Gastroesophageal sphincter (tissue), 4 donors: ENCODE data around the gene ZMAT5. TPM values are rescaled to one million over a fixed set of nuclear protein-coding genes. Genes with fewer than 3 reads are reported as not detected.
A peak's percentile ranks its signal among the peaks of the same experiment; 100 is the strongest.

Experiments used
- ATAC-seq: fragments of 150-250 bp; one replicate; pipeline ENCODE4 v1.9.1; 2016; ENCODE audit warnings: mild to moderate bottlenecking, moderate library complexity
- H3K27ac ChIP-seq, 4 donors: fragments of 200-600 bp; sonication (generic) in 3 of 4; 1 replicate in 3 of 4; 2 replicates in 1 of 4; pipeline ENCODE4 v1.5.1; 2016 to 2019
- H3K27me3 ChIP-seq: fragments of 200-600 bp; sonication (generic); one replicate; pipeline ENCODE4 v1.5.1; 2019
- H3K36me3 ChIP-seq, 2 donors: fragments of 200-600 bp; sonication (generic); one replicate each; pipeline ENCODE4 v1.5.1; 2019; ENCODE audit warnings: control low read depth in 1 of 2
- H3K4me1 ChIP-seq, 3 donors: fragments of 200-600 bp; sonication (generic); 1 replicate in 2 of 3; 2 replicates in 1 of 3; pipeline ENCODE4 v1.5.1; 2016 to 2019; ENCODE audit warnings: control low read depth in 2 of 3
- H3K4me3 ChIP-seq, 2 donors: fragments of 200-600 bp; sonication (generic); one replicate each; pipeline ENCODE4 v1.5.1; 2019; ENCODE audit warnings: mild to moderate bottlenecking in 1 of 2, moderate library complexity in 1 of 2
- H3K9me3 ChIP-seq, 3 donors: fragments of 200-600 bp; sonication (generic); one replicate each; pipeline ENCODE4 v1.5.1; 2017 to 2019; ENCODE audit warnings: control low read depth in 2 of 3
- EP300 ChIP-seq: sonication (generic); formaldehyde crosslinking; IDR thresholded peaks from one replicate; pipeline ENCODE4 v1.6.1; 2017; ENCODE audit warnings: antibody characterized with exemption, mild to moderate bottlenecking
- POLR2A ChIP-seq, 2 donors: fragments of 450-650 bp; IDR thresholded peaks; one replicate each; pipeline ENCODE4 v1.6.1; 2017; ENCODE audit warnings: antibody characterized with exemption in 2 of 2, mild to moderate bottlenecking in 2 of 2, moderate library complexity in 1 of 2
- POLR2AphosphoS5 ChIP-seq: sonication (generic); formaldehyde crosslinking; IDR thresholded peaks from one replicate; pipeline ENCODE4 v1.6.1; 2017; ENCODE audit warnings: antibody characterized with exemption
- WGBS, 2 donors: methylation state at CpG; one replicate each; pipeline ENCODE4 v1.1.5; 2018; ENCODE audit warnings: low coverage in 1 of 2; 5-methylcytosine and 5-hydroxymethylcytosine counted together
- total RNA-seq, 4 donors: library from RNA; depleted of rRNA; stranded (reverse); fragments of >200 nt; gene quantifications; one replicate each; pipeline ENCODE4 v1.1.0, GENCODE V29; 2016
- TF ChIP-seq, protein P1 (sequence below), 4 experiments: fragments of 200-600 bp in 2 of 4; fragments of 450-650 bp in 2 of 4; sonication (generic) in 1 of 4; IDR thresholded peaks; one replicate each; pipeline ENCODE4 v1.5.1; 2017 to 2019; ENCODE audit warnings: antibody characterized with exemption in 4 of 4, mild to moderate bottlenecking in 2 of 4, moderate library complexity in 2 of 4

The ZMAT5 gene
- total RNA-seq, 4 donors from 2014 or later, result 10.6 to 26.5 (median 17.1) TPM

DNA sequence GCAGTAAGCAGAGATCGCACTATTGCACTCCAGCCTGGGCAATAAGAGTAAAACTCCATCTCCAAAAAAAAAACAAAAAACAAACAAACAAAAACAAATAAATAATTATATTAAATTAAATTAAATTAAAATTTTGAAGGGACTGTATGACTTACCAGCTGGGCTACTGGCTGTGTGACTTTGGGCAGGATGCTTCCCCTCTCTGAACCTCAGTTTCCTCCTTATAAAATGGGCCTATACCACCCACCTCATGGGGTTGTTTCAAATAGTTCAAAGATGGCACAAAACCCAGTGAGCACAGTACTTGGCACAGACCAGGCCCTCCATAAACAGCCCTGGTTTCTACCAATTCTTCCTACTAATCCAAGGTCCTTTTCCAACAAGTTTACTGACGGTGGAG is 36.4 kb upstream of the ZMAT5 start:
- Histone ChIP-seq H3K4me1 (peaks cover 0 to 18% (median 8%) of the 10 kb centered on the region in 3 donors), H3K27me3 (no peaks in the 10 kb centered on the region), H3K36me3 (peaks cover 0 to 100% of the 10 kb centered on the region in 2 donors), H3K9me3 (no peaks in the 10 kb centered on the region), H3K27ac (no peak overlapping the region), H3K4me3 (no peak overlapping the region)
- TF ChIP-seq EP300 (no peak), POLR2AphosphoS5 (no peak), POLR2A (IDR thresholded peaks at IDR 0.05) (no peak)
- TF ChIP-seq, protein P1, sequence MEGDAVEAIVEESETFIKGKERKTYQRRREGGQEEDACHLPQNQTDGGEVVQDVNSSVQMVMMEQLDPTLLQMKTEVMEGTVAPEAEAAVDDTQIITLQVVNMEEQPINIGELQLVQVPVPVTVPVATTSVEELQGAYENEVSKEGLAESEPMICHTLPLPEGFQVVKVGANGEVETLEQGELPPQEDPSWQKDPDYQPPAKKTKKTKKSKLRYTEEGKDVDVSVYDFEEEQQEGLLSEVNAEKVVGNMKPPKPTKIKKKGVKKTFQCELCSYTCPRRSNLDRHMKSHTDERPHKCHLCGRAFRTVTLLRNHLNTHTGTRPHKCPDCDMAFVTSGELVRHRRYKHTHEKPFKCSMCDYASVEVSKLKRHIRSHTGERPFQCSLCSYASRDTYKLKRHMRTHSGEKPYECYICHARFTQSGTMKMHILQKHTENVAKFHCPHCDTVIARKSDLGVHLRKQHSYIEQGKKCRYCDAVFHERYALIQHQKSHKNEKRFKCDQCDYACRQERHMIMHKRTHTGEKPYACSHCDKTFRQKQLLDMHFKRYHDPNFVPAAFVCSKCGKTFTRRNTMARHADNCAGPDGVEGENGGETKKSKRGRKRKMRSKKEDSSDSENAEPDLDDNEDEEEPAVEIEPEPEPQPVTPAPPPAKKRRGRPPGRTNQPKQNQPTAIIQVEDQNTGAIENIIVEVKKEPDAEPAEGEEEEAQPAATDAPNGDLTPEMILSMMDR (IDR thresholded peaks at IDR 0.05), result no peak
- no peak for ATAC-seq
- WGBS, 2 donors, result 93 to 95% methylated on average over 2 of the region's 2 CpGs

DNA sequence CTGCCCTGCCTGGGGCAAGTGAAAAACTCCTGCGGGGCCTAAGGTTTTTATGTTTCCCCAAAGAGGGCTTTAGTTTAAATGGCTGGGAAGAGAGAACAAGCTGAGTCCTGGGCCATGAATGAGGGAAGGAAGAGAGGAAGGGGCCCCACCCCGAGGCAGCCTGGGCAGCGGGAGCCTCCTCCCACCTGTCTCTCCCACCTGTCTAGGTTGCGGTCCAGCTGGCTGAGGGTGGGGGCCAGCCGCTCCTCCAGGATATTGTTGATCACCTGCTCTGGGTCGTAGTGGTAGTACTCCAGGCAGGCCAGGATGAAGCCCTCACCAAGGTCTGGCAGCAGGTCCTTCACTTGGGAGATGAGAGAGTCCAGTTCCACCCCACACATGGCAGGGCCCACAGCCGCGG is 35.0 kb upstream of the ZMAT5 start:
- Histone ChIP-seq H3K36me3 (peaks cover 0 to 100% of the 10 kb centered on the region in 2 donors), H3K4me3 (no peak overlapping the region), H3K4me1 (peaks cover 0 to 24% (median 8%) of the 10 kb centered on the region in 3 donors), H3K27me3 (no peaks in the 10 kb centered on the region), H3K27ac (no peak overlapping the region), H3K9me3 (no peaks in the 10 kb centered on the region)
- TF ChIP-seq, protein P1 (IDR thresholded peaks at IDR 0.05), result no peak
- no peak for TF ChIP-seq EP300
- TF ChIP-seq POLR2AphosphoS5, result no peak
- no peak for TF ChIP-seq POLR2A (IDR thresholded peaks at IDR 0.05)
- WGBS, 2 donors, result 97 to 100% methylated on average over 1 to 4 of the region's 8 CpGs
- ATAC-seq, result no peak

DNA sequence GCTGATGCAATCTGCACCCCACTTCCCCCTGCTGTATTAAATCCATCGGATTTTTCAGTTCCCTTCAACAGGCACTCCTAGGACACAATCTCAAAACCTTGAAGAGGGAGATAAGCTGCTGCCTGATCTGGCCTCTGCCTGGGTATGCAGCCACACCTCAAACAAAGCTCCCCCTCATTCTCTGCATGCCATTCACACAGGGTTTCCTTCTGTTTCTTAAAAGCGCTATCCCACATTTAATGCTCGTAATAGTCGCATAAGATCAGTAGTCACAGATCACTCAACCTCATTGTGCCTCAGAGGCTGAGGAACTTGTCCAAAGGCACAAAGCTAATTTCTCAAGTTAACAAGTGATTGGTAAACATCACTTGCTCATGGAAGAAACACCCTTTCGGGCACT is 34.3 kb upstream of the ZMAT5 start:
- no peak for ATAC-seq
- TF ChIP-seq POLR2AphosphoS5 (no peak), EP300 (no peak), POLR2A (IDR thresholded peaks at IDR 0.05) (no peak)
- TF ChIP-seq, protein P1 (IDR thresholded peaks at IDR 0.05), result no peak
- no peaks in the 10 kb centered on the region for H3K27me3 ChIP-seq
- WGBS, 2 donors, result 71% methylated on average over 1 of the region's 5 CpGs; no CpG with 5 or more reads in 1 of the 2 donors
- no peaks in the 10 kb centered on the region for H3K9me3 ChIP-seq
- H3K36me3 ChIP-seq, result peaks cover 0 to 100% of the 10 kb centered on the region in 2 donors
- H3K4me3 ChIP-seq, result no peak overlapping the region
- peaks cover 0 to 24% (median 8%) of the 10 kb centered on the region in 3 donors for H3K4me1 ChIP-seq
- H3K27ac ChIP-seq, result no peak overlapping the region

DNA sequence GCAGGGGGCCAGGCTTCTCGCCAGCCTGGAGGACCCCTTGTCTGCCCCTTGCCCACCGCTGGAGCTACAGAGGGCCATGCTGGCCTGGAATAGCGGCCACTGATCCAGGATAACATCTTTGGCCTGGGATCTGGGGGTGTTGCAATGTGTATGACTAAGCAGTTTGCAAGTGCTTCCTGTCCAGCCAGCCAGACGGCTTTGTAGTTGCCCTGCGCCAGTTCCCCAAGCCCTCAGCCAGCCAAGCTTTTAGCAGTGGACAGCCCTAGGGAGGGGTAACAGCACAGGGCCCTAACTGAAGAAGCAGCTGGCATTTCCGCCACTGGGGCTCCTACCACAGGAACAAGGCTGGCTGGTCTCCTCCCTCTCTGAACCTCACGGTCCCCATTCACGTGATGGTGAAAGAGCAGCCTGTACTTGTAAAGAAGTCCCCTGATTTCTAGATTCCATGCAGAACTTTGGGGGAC is 32.4 kb upstream of the ZMAT5 start:
- H3K27me3 ChIP-seq, result no peaks in the 10 kb centered on the region
- peak; percentile 96 for ATAC-seq
- H3K4me1 ChIP-seq, result peaks cover 0 to 24% (median 8%) of the 10 kb centered on the region in 3 donors
- peaks cover 0 to 100% of the 10 kb centered on the region in 2 donors for H3K36me3 ChIP-seq
- peak overlapping the region in 3 of 4 donors; percentile 60 to 73 (median 69) for H3K27ac ChIP-seq
- H3K9me3 ChIP-seq, result no peaks in the 10 kb centered on the region
- TF ChIP-seq, protein P1 (IDR thresholded peaks at IDR 0.05), result no peak
- TF ChIP-seq EP300, result no peak
- TF ChIP-seq POLR2AphosphoS5, result peak; percentile 42
- TF ChIP-seq POLR2A (IDR thresholded peaks at IDR 0.05), result no peak
- 47 to 50% methylated on average over 3 of the region's 8 CpGs for WGBS, 2 donors
- H3K4me3 ChIP-seq, result no peak overlapping the region

DNA sequence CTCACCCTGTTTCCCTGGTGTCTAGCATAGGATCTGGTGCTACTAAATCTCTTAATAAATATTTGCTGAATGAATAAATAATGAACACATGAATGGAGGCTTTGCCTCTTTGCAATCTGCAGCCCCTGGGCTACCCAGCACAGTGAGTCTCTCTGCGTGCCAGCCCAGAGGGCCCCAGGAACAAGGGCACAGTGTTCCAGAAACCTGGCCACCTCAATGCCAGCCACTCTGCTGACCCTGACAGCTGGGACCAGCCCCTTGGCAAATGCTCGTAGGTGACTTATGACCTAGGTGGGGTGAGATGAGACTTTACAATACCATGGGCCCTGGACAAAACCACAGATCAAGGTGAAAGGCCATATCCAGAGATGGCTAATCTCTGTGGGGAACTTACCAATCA is 32.0 kb upstream of the ZMAT5 start:
- peak overlapping the region in 3 of 4 donors; percentile 60 to 73 (median 69) for H3K27ac ChIP-seq
- WGBS, 2 donors, result 90 to 100% methylated on average over 1 to 2 of the region's 2 CpGs
- no peak for ATAC-seq
- no peaks in the 10 kb centered on the region for H3K27me3 ChIP-seq
- no peaks in the 10 kb centered on the region for H3K9me3 ChIP-seq
- H3K4me1 ChIP-seq, result peaks cover 0 to 24% (median 8%) of the 10 kb centered on the region in 3 donors
- TF ChIP-seq POLR2AphosphoS5 (no peak), EP300 (no peak), POLR2A (IDR thresholded peaks at IDR 0.05) (no peak)
- TF ChIP-seq, protein P1 (IDR thresholded peaks at IDR 0.05), result no peak
- H3K4me3 ChIP-seq, result no peak overlapping the region
- H3K36me3 ChIP-seq, result peaks cover 0 to 100% of the 10 kb centered on the region in 2 donors
